HL-60 (cell line): ENCODE measurements around the gene ECE2.

Experiments used
- DNase-seq, 2 experiments: peaks; one replicate each; pipeline ENCODE4 v3.0.0-alpha.2; 2010 to 2020; ENCODE audit warnings: low read depth in 1 of 2, low spot score in 1 of 2
- H3K27ac ChIP-seq: fragments of 250-450 bp; sonication (Bioruptor Pico); replicated peaks from 2 replicates; pipeline ENCODE4 v1.5.1; 2020; ENCODE audit warnings: mild to moderate bottlenecking, moderate library complexity
- H3K27me3 ChIP-seq: fragments of 250-450 bp; sonication (Bioruptor Pico); 2 replicates; pipeline ENCODE4 v1.5.1; 2021; ENCODE audit warnings: mild to moderate bottlenecking, moderate library complexity; ENCODE audit not compliant: insufficient read depth, poor library complexity, severe bottlenecking
- H3K4me3 ChIP-seq: replicated peaks from 2 replicates; pipeline ENCODE4 v1.5.1; 2011; ENCODE audit warnings: mild to moderate bottlenecking, control low read depth, low read length; ENCODE audit not compliant: insufficient read depth
- GABPA ChIP-seq: IDR thresholded peaks from 2 replicates; pipeline ENCODE4 v1.6.1; 2012; ENCODE audit warnings: low read depth
- POLR2AphosphoS5 ChIP-seq: IDR thresholded peaks from 2 replicates; pipeline ENCODE4 v1.6.1; 2012; ENCODE audit warnings: low read depth
- SPI1 ChIP-seq: IDR thresholded peaks from 2 replicates; pipeline ENCODE4 v1.6.1; 2012; ENCODE audit warnings: low read depth, mild to moderate bottlenecking, borderline replicate concordance
- TF ChIP-seq, protein P1 (sequence below): IDR thresholded peaks from 2 replicates; pipeline ENCODE4 v1.6.1; 2012; ENCODE audit warnings: low read depth; ENCODE audit not compliant: insufficient replicate concordance
- TF ChIP-seq, protein P2 (sequence below): IDR thresholded peaks from one replicate; pipeline ENCODE4 v1.5.1; 2011; ENCODE audit warnings: low read length, control low read depth, inconsistent platforms; ENCODE audit not compliant: insufficient read depth

The ECE2 gene

DNA sequence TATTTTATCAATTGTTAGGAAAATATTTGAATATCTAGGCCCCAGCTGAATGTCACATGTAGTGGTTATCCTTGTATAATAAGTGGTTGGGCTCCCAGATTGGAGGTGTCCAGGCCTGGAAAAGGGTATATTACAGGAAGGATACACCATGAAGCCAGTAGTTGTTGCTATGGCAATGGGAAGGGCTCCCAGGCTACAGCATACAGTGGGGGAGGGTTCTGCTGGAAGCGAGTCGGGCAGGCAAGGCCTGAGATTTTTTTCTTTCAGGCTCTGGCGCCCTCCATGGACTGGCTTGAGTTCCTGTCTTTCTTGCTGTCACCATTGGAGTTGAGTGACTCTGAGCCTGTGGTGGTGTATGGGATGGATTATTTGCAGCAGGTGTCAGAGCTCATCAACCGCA is 8.9 kb downstream of the ECE2 start:
- H3K27ac ChIP-seq = no peak overlapping the region
- peaks cover 7% of the 10 kb centered on the region for H3K27me3 ChIP-seq
- peak; percentile 54 to 62 for DNase-seq
- TF ChIP-seq, protein P1, sequence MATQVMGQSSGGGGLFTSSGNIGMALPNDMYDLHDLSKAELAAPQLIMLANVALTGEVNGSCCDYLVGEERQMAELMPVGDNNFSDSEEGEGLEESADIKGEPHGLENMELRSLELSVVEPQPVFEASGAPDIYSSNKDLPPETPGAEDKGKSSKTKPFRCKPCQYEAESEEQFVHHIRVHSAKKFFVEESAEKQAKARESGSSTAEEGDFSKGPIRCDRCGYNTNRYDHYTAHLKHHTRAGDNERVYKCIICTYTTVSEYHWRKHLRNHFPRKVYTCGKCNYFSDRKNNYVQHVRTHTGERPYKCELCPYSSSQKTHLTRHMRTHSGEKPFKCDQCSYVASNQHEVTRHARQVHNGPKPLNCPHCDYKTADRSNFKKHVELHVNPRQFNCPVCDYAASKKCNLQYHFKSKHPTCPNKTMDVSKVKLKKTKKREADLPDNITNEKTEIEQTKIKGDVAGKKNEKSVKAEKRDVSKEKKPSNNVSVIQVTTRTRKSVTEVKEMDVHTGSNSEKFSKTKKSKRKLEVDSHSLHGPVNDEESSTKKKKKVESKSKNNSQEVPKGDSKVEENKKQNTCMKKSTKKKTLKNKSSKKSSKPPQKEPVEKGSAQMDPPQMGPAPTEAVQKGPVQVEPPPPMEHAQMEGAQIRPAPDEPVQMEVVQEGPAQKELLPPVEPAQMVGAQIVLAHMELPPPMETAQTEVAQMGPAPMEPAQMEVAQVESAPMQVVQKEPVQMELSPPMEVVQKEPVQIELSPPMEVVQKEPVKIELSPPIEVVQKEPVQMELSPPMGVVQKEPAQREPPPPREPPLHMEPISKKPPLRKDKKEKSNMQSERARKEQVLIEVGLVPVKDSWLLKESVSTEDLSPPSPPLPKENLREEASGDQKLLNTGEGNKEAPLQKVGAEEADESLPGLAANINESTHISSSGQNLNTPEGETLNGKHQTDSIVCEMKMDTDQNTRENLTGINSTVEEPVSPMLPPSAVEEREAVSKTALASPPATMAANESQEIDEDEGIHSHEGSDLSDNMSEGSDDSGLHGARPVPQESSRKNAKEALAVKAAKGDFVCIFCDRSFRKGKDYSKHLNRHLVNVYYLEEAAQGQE = no peak
- TF ChIP-seq, protein P2, sequence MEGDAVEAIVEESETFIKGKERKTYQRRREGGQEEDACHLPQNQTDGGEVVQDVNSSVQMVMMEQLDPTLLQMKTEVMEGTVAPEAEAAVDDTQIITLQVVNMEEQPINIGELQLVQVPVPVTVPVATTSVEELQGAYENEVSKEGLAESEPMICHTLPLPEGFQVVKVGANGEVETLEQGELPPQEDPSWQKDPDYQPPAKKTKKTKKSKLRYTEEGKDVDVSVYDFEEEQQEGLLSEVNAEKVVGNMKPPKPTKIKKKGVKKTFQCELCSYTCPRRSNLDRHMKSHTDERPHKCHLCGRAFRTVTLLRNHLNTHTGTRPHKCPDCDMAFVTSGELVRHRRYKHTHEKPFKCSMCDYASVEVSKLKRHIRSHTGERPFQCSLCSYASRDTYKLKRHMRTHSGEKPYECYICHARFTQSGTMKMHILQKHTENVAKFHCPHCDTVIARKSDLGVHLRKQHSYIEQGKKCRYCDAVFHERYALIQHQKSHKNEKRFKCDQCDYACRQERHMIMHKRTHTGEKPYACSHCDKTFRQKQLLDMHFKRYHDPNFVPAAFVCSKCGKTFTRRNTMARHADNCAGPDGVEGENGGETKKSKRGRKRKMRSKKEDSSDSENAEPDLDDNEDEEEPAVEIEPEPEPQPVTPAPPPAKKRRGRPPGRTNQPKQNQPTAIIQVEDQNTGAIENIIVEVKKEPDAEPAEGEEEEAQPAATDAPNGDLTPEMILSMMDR = peak; percentile 4
- TF ChIP-seq SPI1 = no peak
- TF ChIP-seq POLR2AphosphoS5 = no peak
- no peak for TF ChIP-seq GABPA
- H3K4me3 ChIP-seq = no peak overlapping the region

DNA sequence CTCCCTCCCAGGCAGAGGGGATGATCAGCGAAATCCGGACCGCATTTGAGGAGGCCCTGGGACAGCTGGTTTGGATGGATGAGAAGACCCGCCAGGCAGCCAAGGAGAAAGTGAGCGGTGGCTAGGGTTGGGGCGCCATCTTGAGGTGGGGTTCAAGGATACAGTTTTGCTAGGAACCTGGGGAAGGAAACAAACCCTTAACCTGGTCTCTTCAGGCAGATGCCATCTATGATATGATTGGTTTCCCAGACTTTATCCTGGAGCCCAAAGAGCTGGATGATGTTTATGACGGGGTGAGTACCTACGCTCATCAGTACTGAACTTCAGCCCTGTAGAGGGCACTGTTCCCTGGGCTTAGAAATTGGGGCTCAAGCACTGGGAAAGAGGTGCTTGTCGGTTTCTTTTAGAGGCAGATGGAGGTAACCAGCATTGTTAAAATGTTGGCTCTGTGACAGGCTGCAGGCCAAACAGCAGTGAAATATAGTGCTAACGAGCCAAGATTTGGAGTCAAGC is 13.7 kb downstream of the ECE2 start:
- H3K4me3 ChIP-seq = no peak overlapping the region
- TF ChIP-seq, protein P2 = peak; percentile 20
- TF ChIP-seq POLR2AphosphoS5 (no peak), SPI1 (no peak)
- TF ChIP-seq, protein P1 = no peak
- no peak overlapping the region for H3K27ac ChIP-seq
- DNase-seq = peak in 1 of 2 experiments; percentile 65
- H3K27me3 ChIP-seq = peaks cover 4% of the 10 kb centered on the region

DNA sequence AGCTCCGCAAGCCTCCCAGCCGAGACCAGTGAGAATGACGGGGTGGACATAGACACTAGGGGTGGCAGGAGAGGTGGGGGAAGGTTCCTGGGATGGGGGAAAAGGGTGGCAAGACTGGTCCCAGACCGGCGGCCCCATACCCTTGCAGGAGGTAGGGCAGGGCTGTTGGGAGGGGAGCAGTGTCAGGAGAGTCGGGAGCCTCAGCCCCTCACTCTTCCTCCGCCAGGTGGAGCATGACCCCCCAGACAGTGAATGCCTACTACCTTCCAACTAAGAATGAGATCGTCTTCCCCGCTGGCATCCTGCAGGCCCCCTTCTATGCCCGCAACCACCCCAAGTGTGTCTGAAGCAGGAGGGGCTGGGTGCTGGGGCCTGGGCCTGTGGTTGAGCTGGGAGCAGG is 14.5 kb downstream of the ECE2 start:
- Histone ChIP-seq H3K27me3 (peaks cover 4% of the 10 kb centered on the region), H3K4me3 (no peak overlapping the region), H3K27ac (no peak overlapping the region)
- DNase-seq = no peak
- TF ChIP-seq POLR2AphosphoS5 (no peak), SPI1 (no peak), GABPA (no peak)
- TF ChIP-seq, protein P1 = no peak
- TF ChIP-seq, protein P2 = no peak
